Measurements from ENCODE around the gene COL27A1. TPM values are rescaled to one million over a fixed set of nuclear protein-coding genes. Genes with fewer than 3 reads are reported as not detected.

The COL27A1 gene
- total RNA-seq, 1 donor from 2014 or later: 65.1 TPM

GRCh38 chr9:114238891-114239875 lies 83.8 kb downstream of the COL27A1 start:
- no peak for DNase-seq (ENCODE audit: extremely low spot score, unreplicated experiment)
- Mint-ChIP-seq H3K4me3 (no peak overlapping the region), H3K36me3 (peaks cover 3% of the 10 kb centered on the region), H3K4me1 (ENCODE audit: unreplicated experiment) (peaks cover 26% of the 10 kb centered on the region), H3K9me3 (no peaks in the 10 kb centered on the region), H3K27me3 (no peaks in the 10 kb centered on the region), H3K27ac (no peak overlapping the region)
- TF ChIP-seq, protein P1, sequence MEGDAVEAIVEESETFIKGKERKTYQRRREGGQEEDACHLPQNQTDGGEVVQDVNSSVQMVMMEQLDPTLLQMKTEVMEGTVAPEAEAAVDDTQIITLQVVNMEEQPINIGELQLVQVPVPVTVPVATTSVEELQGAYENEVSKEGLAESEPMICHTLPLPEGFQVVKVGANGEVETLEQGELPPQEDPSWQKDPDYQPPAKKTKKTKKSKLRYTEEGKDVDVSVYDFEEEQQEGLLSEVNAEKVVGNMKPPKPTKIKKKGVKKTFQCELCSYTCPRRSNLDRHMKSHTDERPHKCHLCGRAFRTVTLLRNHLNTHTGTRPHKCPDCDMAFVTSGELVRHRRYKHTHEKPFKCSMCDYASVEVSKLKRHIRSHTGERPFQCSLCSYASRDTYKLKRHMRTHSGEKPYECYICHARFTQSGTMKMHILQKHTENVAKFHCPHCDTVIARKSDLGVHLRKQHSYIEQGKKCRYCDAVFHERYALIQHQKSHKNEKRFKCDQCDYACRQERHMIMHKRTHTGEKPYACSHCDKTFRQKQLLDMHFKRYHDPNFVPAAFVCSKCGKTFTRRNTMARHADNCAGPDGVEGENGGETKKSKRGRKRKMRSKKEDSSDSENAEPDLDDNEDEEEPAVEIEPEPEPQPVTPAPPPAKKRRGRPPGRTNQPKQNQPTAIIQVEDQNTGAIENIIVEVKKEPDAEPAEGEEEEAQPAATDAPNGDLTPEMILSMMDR (conservative IDR thresholded peaks at IDR 0.05): no peak

DNA sequence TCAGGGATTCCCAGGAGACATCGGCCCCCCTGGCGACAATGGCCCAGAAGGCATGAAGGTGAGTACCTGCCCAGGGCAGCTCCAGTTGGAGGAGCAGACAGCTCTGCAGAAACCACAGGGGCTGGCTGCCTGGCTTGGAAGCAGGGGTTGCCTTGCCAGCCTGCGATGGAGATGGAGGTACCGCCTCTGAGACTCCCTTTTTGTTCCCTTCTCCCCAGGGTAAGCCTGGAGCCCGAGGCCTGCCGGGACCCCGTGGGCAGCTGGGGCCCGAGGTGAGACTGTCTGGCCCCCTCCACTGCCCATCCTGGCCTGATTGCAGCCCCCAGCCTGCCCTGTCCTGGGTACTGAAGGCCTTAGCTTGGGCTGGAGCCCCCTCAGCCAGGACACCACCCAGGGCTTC lies 84.9 kb downstream of the COL27A1 start:
- H3K4me1 Mint-ChIP-seq (ENCODE audit: unreplicated experiment): peaks cover 23% of the 10 kb centered on the region
- no peaks in the 10 kb centered on the region for H3K27me3 Mint-ChIP-seq
- no peak overlapping the region for H3K4me3 Mint-ChIP-seq
- DNase-seq (ENCODE audit: extremely low spot score, unreplicated experiment): no peak
- H3K9me3 Mint-ChIP-seq: no peaks in the 10 kb centered on the region
- TF ChIP-seq, protein P1 (conservative IDR thresholded peaks at IDR 0.05): no peak
- no peak overlapping the region for H3K27ac Mint-ChIP-seq
- H3K36me3 Mint-ChIP-seq: peaks cover 3% of the 10 kb centered on the region

DNA sequence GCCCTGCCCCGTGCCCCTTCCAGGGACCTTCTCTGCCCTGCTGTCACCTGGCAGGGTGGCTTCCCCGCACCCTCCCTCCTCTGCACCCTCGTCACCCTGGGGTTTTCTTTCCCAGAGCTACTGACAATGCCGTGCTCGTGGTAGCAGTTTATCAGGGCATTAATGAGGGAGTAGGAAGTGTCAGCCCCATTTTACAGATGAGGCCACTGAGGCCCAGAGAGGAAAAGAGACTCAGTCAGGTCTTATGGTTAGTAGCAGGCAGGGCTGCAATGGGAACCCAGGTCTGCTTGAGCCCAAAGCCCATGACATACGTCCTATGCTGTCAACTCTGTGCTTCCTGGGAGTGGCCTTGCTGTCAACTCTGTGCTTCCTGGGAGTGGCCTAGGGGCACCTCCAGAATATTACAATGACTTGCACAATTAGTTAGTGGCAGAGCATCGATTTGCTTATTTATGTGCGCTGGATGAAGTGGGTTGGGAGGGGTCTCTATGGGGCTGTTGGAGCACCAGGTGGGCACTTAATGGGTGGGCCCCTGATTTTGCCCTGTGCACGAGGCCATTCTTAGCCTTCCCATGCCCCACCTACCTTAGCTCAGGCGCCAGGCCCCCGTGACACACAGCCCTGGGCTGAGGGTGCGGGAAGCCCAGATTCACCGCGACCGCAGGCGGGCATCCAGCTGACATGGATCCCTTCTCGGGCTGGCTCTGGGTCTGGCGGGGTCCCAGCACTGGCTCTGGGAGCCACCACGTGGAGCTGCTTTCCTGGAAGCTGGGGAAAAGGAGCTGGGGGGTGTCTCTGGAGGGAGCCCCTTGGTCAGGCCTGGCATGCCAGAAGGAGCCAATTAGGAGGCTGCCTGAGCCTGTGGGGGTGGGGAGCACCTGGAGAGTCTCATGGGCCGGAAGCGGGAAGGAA lies 85.6 kb downstream of the COL27A1 start:
- Mint-ChIP-seq H3K36me3 (peaks cover under 1% of the 10 kb centered on the region), H3K4me1 (ENCODE audit: unreplicated experiment) (peaks cover 16% of the 10 kb centered on the region), H3K9me3 (no peaks in the 10 kb centered on the region), H3K4me3 (no peak overlapping the region), H3K27ac (no peak overlapping the region), H3K27me3 (no peaks in the 10 kb centered on the region)
- DNase-seq (ENCODE audit: extremely low spot score, unreplicated experiment): no peak
- TF ChIP-seq, protein P1 (conservative IDR thresholded peaks at IDR 0.05): no peak

- no peak overlapping the region for H3K27ac Mint-ChIP-seq
- H3K9me3 Mint-ChIP-seq: no peaks in the 10 kb centered on the region
- H3K27me3 Mint-ChIP-seq: no peaks in the 10 kb centered on the region
- DNase-seq (ENCODE audit: extremely low spot score, unreplicated experiment): no peak
- TF ChIP-seq, protein P1 (conservative IDR thresholded peaks at IDR 0.05): no peak
- no peak overlapping the region for H3K4me3 Mint-ChIP-seq
- peaks cover 8% of the 10 kb centered on the region for H3K4me1 Mint-ChIP-seq (ENCODE audit: unreplicated experiment)
- no peaks in the 10 kb centered on the region for H3K36me3 Mint-ChIP-seq
These were observed 87.5 kb downstream of the COL27A1 start for GRCh38 chr9:114242837-114243236.

- no peak overlapping the region for H3K4me3 Mint-ChIP-seq
These were observed 87.9 kb downstream of the COL27A1 start for GRCh38 chr9:114243240-114243639.

More at GRCh38 chr9:114243240-114243639, 87.9 kb downstream of the COL27A1 start:
- H3K9me3 Mint-ChIP-seq: no peaks in the 10 kb centered on the region
- H3K36me3 Mint-ChIP-seq: no peaks in the 10 kb centered on the region
- TF ChIP-seq, protein P1 (conservative IDR thresholded peaks at IDR 0.05): peak; percentile 24
- no peak for DNase-seq (ENCODE audit: extremely low spot score, unreplicated experiment)
- H3K27ac Mint-ChIP-seq: no peak overlapping the region
- H3K4me1 Mint-ChIP-seq (ENCODE audit: unreplicated experiment): peaks cover 8% of the 10 kb centered on the region
- H3K27me3 Mint-ChIP-seq: no peaks in the 10 kb centered on the region

Measured in type B pancreatic cell (in vitro differentiated cells).